NCI-H69 (cell line): ENCODE results near the gene NOMO2.
"Not testable (repeated sequence)": the region's sequence is repeated elsewhere in the genome, so short reads cannot be mapped to it uniquely, and the experiment has no call there.

Experiments
- DNase-seq: peaks from one replicate; lab custom pipeline; 2025; lab: John Stamatoyannopoulos, UW

NOMO2 gene

DNA sequence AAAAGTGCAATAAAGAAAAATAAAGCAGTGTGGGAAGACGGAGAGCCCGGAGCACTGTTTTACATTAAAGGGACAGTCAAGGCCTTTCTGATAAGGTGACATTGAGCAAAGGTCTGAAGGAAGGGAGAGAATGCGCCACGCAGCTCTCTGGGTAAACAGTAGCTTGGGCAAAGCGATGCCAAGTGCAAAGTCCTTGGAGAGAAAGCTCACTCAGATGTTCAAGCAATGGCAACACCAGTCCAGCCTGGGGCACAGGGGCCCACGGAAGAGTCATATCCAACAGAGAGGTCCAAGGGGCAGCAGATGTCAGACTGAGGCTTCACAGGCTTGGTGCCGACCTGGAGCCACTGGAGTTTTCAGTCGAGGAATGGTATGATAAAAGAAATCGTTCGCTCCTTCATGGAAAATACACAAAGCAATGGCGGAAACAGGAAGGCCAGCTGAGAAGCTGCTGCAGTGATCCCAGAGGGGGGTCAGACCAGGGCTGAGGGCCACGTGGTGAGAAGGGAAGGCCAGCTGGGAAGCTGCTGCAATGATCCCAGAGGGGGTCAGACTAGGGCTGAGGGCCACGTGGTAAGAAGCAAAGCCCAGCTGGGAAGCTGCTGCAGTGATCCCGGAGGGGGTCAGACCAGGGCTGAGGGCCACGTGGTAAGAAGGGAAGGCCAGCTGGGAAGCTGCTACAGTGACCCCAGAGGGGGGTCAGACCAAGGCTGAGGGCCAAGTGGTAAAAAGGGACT is 40.3 kb downstream of the NOMO2 start:
- not testable (repeated sequence) for DNase-seq

DNA sequence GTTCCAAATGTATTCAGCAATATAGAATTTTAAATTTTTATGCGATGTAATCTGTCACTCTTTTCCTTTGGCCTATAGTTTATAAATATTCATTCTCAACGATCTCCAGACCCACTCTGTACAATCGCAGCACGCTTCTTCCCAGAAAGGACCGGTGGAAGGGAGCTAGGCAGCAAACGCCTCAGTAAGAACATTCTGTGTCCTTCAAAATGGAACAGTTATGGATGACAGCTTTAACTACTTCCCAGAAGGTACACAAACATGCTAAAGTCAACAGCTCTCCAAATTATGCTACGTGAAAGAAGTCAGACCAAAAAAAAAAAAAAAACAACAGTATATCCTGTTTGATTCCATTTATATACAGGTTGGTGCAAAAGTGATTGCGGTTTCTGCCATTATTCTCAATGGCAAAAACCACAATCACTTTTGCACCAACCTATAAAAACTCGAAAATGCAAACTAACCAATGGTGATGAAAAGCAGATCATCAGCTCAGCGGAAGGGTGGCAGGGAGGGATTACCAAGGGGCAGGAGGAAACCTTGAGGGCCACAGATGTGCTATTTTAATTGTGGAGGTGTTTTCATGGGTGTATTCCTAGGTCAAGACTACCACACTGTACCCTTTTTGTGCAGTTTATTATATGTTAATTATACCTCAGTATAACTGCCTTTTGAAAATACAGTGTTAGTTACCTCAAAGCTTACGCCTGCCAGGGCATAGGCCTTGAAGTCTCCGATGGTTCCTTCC is 43.2 kb downstream of the NOMO2 start:
- DNase-seq: not testable (repeated sequence)

DNA sequence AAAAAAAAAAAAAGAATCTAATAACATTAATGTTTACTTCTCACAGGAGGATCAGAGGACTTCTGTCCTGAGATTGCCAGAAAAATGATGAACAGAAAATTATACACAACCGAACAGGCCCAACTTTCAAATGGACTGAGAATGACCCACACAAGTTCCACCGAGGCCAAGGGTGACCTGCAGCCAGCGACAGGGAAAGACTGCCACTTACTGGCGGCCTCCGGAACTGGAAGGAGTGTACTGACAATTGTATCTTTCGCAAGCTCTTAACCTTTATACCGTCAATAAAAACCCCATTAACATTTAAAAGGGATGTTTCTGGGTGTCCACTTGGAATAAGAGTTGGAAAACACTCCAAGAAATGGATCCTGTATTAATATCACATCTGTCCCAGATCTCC is 63.5 kb downstream of the NOMO2 start:
- DNase-seq: not testable (repeated sequence)

DNA sequence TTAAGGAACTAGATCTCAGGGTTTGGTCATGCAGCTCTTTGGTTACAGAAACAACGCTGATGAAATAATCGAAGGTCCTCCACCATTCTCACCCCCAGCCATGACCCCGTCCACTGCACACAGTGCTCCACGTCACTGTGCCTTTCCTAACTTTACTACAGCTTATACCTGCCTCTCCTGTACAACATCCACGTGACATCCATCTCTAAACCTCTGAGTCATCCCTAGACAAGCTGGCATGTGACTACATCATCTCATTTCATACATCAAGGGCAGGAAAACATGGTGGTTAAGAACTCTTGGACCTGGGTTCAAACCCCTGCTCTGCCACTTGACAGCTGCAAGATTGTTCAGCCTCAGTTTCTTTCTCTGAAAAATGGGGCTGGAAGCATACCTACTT is 64.9 kb downstream of the NOMO2 start:
- not testable (repeated sequence) for DNase-seq

DNA sequence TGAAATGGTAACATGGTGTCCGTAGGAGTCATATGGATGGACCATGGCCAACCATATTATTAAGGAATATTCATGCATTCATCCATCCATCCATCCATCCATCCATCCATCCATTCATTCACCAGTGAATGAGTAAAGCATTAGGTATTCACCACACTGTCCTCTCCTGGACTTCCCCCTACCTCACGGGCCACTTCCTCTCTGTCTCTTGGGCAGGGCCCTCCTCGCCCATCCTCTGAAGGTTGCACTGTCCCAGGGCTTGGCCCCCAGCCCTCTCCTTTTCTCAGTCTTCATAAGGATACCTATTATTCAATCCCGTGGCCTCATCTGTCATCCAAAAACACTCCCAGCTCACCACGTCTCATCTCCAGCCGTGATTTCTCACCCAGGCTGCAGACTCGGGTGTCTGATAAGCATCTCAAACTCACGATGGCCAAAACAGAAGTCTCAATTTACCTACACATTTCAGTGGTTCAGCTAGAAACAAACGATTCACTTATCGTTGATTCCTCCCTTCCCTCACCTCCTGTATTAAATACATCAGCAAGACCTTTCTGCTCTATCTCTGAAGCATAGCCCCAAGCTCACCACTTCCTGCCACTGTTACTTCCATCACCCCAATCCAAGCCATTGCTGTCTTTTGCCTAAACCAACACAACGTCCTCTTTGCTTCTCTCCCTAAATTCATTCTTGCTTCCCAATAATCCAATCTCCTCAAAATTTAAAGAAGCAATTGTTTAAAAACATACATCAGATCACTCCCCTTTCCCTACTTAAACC is 69.6 kb downstream of the NOMO2 start:
- not testable (repeated sequence) for DNase-seq

DNA sequence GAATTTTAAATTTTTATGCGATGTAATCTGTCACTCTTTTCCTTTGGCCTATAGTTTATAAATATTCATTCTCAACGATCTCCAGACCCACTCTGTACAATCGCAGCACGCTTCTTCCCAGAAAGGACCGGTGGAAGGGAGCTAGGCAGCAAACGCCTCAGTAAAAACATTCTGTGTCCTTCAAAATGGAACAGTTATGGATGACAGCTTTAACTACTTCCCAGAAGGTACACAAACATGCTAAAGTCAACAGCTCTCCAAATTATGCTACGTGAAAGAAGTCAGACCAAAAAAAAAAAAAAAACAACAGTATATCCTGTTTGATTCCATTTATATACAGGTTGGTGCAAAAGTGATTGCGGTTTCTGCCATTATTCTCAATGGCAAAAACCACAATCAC is 125.9 kb downstream of the NOMO2 start:
- not testable (repeated sequence) for DNase-seq

DNA sequence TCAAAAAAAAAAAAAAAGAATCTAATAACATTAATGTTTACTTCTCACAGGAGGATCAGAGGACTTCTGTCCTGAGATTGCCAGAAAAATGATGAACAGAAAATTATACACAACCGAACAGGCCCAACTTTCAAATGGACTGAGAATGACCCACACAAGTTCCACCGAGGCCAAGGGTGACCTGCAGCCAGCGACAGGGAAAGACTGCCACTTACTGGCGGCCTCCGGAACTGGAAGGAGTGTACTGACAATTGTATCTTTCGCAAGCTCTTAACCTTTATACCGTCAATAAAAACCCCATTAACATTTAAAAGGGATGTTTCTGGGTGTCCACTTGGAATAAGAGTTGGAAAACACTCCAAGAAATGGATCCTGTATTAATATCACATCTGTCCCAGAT is 146.1 kb downstream of the NOMO2 start:
- DNase-seq: not testable (repeated sequence)

DNA sequence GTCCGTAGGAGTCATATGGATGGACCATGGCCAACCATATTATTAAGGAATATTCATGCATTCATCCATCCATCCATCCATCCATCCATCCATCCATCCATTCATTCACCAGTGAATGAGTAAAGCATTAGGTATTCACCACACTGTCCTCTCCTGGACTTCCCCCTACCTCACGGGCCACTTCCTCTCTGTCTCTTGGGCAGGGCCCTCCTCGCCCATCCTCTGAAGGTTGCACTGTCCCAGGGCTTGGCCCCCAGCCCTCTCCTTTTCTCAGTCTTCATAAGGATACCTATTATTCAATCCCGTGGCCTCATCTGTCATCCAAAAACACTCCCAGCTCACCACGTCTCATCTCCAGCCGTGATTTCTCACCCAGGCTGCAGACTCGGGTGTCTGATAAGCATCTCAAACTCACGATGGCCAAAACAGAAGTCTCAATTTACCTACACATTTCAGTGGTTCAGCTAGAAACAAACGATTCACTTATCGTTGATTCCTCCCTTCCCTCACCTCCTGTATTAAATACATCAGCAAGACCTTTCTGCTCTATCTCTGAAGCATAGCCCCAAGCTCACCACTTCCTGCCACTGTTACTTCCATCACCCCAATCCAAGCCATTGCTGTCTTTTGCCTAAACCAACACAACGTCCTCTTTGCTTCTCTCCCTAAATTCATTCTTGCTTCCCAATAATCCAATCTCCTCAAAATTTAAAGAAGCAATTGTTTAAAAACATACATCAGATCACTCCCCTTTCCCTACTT is 152.2 kb downstream of the NOMO2 start:
- not testable (repeated sequence) for DNase-seq

DNA sequence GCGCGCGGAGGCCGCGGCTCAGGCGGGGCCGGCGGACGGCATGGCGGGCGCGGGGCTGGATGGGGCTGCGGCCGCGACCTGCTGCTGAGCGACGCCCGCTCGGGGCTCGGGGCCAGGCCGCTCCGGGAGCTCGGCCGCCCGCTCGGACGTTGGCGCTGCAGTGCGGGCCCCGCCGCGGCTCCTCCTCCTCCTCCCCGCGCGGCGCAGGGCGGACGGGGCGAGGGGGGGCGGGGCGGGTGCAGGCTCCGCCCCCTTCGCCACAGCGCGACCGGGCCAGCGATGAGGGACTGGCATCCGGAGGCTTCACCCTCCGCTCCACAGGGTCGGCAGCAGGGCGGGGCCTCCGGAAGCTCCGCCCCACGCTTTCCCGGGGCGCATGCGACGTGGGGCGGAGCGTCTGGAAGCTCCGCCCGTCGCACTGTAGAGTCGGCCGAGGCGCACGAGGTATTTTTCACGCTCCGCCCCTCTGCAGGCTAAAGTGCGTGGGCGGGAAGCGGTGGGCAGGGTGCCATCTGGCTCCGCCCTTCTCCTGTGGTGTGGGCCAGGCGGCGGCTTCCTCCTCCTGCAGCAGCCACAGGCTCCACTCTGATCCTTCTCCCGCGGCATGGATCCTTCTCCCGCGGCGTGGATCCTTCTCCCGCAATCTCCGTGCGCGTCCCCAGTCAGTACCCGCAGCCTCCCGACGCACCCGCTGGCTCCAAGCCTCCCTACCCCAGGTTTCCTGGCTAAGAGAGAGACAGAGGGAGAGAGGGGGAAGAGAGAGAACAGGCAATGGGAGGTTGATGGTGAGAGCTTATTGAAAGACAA is 159.8 kb downstream of the NOMO2 start:
- DNase-seq: not testable (repeated sequence)

DNA sequence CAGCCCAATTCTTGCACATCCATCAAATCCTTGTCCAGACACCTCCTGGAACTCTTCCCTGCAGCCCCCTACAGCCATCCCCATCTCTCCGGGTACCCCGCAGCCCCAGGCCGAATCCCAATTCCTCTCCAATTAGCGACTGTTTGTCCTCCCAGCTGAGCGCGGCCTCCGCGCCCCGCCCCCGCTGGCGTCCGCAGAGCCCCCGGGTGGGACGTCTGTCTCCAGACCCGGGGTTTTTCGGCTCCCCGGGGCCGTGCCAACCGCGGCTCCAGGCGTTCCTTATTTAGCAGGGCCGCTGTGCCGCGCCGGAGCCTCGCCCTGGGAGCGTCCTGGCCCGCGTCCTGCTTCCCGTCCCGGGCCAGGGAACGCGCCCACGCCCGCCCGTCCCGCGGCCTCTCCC is 160.7 kb downstream of the NOMO2 start:
- not testable (repeated sequence) for DNase-seq

DNA sequence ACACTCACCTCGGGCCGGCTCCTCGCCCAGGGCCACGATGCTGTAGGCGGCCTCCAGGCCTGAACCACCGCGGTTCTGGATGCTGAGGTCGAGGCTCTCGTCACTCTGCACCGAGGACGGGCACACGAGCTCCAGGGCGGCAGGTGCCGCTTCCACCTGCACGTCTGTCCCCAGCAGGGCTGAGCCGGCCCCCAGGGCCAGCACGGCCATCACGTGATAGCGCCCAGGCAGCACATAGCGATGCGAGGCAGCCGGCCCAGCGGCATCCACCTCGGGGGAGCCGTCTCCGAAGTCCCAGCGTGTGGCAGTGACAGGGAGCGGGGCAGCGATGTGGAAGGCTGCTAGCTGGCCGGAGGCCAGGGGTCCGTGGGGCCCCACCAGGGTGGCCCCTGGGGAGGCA is 167.5 kb downstream of the NOMO2 start:
- DNase-seq: not testable (repeated sequence)

DNA sequence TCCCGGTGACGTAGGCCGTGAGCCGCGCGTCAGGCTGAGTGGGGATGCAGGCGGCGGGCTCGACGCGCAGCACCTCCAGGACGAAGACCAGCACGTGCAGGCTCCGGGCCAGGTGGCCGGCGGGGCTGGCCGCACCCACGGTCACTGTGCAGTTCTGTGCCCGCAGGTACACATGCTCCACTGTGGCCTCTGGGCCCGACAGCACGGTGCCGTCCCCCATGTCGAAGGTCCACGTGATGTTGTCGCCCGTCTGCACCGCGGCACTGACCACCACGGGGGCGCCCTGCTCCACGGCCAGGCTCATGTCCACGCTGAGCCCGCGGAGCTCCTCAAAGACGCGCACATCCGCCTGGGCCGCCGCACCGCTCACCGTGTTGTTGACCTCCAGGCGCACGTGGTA is 174.1 kb downstream of the NOMO2 start:
- DNase-seq: not testable (repeated sequence)

DNA sequence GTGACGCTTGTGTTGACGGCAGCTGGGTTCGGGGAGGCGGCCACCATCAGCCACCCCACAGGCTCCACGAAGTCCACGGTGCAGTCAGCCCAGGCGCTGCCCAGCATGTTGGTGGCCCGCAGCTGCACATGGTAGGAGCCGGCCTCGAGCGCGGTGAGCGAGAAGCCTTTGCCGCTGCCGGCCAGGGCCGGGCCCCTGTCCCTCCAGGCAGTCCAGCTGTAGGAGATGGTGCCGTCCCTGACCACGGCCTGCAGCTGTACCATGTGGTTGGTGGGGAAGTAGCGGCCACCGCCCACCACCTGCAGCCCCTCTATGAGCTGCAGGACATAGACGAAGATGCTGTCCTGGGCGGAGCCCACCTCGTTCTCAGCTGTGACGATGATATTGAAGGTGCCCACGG is 175.4 kb downstream of the NOMO2 start:
- not testable (repeated sequence) for DNase-seq

DNA sequence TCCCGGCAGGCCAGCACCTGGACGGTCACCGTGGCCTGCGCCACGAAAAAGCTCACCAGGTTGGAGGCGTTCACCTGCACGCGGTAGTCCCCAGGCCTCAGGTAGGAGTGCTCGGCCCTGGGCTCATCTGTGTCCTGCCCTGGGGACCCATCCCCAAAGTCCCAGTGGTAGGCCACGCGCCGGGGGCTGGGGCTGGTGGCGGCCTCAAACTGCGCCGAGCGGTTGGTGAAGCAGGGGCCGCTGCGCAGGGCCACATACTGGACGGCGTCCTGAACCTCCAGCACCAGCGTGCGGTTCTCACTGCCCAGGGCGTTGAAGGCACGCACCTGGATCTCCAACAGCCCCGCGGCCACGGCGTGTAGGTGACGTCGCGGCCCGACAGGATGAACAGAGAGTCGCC is 176.6 kb downstream of the NOMO2 start:
- not testable (repeated sequence) for DNase-seq

DNA sequence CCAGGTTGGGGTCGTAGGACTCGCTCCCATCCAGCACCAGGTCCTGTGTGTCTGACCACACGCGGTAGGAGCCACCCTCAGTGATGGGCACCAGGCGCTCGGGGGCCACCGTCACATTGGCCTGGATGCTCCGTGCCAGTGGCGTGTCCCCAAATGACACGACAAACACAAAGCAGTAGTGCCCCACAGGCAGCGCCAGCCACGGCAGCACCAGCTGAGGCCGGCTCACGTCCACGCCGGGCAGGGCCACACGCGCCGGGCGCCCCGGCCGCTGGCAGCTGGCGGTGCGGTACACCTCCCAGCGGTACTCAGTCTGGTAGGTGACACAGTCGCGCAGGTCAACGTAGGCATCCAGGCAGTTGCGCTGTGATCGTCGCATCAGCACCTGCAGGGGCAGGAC is 177.0 kb downstream of the NOMO2 start:
- DNase-seq: not testable (repeated sequence)

DNA sequence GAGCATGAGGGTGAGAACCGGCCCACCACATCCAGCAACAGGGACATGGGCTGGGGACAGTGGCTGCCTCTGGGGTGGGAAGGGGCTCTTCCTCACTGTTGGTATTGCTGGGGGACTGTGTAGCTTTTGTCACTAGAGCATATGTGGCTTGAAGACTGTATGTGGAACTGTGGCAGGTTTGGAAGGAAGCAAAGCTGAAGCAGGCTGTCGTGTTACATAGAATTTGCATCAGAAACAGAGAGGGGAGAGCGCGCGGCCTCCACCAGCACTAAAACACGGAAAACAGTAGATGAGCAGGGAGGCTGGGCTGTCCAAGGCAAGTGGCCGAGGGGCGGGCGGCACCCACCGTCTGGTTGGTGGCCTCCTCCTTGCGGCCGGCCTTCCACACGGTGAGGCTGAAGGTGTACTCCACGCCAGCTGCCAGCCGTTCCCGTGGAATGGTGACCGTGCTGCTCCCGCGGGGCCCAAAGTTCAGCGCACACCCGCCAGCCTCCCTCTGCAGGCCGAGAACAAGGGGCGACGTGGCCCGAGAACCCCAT is 177.7 kb downstream of the NOMO2 start:
- not testable (repeated sequence) for DNase-seq

DNA sequence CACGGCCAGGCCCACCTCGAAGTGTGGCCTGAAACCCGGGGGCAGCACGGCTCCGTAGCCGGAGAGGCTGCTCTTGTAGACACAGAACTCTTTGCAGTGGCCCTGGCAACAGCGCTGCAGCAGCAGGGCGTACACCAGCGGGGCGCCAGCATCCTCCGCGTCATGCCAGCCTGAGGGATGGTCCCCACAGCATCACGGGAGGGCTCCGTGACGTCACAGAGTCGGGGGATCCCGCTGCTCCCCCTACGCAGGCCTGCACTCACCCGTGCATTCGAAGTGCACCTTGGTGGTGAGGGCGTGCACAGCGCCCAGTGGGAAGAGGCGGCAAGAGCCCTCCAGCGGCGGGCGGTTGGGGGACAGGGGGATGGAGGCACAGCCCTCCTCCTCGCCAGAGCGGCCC is 179.2 kb downstream of the NOMO2 start:
- DNase-seq: not testable (repeated sequence)
